CD4-positive, alpha-beta T cell treated with Interleukin-6 at 100 ng/mL for 8 hours (primary cell): ENCODE data around the gene SHD.
"Not testable (repeated sequence)": the region's sequence is repeated elsewhere in the genome, so short reads cannot be mapped to it uniquely, and the experiment has no call there.

Source experiments
- DNase-seq: peaks from one replicate; pipeline ENCODE4 v3.0.0-alpha.2; 2020; ENCODE audit warnings: mixed read lengths, low spot score

Gene SHD, protein sequence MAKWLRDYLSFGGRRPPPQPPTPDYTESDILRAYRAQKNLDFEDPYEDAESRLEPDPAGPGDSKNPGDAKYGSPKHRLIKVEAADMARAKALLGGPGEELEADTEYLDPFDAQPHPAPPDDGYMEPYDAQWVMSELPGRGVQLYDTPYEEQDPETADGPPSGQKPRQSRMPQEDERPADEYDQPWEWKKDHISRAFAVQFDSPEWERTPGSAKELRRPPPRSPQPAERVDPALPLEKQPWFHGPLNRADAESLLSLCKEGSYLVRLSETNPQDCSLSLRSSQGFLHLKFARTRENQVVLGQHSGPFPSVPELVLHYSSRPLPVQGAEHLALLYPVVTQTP

DNA sequence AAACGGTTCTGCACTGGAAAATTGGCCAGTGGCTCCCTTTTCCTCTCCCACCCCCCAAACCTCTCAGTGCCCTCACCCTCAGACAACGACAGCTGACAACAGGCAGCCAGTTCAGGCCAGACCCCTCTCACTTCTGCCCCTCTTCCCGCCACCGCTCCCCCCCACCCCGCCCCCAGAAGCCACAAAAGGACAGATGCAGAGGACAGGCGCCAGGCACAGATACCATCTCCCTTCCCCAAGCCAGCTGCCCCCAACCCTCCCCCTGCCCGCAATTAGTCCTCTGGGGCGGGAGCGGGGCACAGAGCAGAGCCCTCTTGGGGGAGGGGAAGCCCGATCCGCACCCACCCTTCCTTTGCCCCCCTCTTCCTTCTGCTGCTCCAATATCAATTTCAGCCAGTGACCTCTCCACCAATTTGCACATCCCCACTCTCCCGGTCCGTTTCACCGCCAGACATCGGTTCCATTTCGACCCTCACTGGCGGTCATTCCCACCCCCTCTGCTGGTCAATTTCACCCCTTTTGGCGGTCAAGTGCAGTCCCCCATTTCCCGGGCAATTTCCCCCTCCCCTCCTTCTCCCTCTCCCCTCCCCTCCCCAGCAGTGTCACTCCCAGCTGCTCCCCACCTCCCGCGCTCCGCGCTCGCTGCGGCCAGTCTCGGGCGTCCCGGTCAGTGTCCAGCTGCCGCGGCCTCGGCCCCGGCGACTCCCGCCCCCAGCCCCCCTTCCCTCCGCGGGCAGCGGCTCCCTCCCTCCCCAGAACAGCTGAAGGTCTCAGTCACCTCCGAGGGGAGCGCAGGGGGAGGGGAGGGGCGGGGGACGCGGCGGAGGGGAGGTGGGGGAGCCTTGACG, at the start of gene SHD:
TSS of gene SHD (plus strand) at position 848 of the 848 bp plus-strand sequence. CDS start 798 bp downstream, outside the sequence.
- no peak for DNase-seq

DNA sequence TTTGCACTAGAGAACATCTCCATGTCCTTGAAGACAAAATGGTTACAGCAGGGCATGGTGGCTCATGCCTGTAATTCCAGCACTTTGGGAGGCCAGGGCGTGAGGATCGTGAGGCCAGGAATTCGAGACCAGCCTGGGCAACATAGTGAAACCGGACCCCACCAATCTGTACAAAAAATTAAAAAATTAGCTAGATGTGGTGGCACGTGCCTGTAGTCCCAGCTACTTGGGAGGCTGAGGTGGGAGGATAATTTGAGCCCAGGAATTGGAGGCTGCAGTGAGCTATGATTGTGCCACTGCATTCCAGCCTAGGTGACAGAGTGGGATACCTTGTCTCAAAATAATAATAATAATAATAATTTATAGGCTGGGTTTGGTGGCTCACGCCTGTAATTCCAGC, 48.8 kb upstream of the SHD start:
- not testable (repeated sequence) for DNase-seq

DNA sequence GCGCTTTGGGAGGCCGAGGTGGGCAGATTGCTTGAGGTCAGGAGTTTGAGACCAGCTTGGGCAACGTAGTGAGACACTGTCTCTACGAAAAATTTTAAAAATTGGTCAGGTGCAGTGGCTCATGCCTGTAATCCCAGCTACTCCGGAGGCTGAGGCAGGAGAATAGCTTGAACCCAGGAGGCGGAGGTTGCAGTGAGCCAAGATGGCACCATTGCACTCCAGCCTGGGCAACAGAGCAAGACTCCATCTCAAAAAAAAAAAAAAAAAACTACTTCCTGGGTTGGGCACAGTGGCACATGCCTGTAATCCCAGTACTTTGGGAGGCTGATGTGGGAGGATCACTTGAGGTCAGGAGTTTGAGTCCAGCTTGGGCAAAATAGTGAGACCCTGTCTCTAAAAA, 47.5 kb upstream of the SHD start:
- DNase-seq: not testable (repeated sequence)

DNA sequence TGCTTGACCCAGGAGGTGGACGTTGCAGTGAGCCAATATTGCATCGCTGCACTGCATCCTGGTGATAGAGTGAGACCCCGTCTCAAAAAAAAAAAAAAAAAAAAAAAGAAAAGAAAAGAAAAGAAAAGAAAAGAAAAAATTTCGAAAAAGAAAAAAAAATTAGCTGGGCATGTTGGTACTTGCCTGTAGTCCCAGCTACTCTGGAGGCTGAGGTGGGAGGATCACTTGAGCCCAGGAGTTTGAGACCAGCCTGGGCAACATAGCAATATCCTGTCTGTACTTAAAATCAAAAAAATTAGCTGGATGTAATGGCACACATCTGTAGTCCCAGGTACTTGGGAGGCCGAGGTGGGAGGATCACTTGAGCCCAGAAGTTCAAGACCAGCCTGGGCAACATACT, 46.9 kb upstream of the SHD start:
- DNase-seq: not testable (repeated sequence)

DNA sequence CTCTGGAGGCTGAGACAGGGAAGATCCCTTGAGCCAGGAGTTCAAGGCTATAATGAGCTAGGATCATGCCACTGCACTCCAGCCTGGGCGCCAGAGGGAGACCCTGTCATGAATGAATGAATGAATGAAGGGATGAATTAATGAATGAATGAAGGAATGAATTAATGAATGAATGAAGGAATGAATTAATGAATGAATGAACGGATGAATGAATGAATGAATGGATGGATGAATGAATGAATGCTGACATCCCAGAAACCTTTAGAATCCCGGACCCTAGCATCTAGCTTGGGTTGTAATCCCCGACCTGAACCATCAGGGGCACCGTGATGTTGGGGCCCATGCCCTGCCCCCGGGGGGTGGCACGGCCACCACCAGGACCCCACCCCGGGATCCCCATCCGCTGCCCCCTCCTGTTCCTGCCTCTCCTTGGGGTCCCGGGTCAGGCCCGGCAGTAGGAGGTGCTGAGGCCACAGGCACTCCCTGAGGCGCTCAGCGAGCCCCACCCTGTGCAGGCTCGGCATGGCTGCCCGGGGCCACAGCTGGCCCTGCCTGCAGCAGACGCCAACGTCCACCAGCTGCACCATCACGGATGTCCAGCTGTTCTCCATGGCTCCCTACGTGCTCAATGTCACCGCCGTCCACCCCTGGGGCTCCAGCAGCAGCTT, 46.3 kb upstream of the SHD start:
- no peak for DNase-seq

DNA sequence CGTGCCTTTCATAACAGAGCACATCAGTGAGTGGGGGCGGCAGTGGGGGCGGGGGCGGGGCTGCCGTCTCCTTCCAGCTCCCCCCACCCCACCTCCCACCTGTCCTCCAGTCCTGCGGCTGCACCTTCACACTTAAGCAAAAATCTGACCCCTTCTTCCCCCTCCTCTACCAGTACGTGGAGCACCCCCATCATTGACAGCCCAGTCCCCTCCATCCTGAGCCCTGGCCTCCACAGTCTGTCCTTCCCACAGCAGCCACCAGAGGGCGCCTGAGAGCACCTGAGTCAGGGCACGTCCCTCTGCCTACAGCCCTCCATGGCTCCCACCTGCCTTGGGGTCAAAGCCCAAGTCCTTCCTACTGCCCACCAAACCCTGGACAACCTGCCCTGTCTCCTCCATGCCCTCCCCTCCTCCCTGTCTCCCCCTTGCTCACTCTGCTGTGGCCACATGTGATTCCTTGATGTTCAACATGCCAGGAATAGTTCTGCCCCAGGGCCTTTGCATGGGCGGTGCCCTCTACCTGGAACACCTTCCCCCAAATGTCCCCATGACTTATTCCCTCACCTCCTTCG, 45.7 kb upstream of the SHD start:
- DNase-seq: peak; percentile 39

DNA sequence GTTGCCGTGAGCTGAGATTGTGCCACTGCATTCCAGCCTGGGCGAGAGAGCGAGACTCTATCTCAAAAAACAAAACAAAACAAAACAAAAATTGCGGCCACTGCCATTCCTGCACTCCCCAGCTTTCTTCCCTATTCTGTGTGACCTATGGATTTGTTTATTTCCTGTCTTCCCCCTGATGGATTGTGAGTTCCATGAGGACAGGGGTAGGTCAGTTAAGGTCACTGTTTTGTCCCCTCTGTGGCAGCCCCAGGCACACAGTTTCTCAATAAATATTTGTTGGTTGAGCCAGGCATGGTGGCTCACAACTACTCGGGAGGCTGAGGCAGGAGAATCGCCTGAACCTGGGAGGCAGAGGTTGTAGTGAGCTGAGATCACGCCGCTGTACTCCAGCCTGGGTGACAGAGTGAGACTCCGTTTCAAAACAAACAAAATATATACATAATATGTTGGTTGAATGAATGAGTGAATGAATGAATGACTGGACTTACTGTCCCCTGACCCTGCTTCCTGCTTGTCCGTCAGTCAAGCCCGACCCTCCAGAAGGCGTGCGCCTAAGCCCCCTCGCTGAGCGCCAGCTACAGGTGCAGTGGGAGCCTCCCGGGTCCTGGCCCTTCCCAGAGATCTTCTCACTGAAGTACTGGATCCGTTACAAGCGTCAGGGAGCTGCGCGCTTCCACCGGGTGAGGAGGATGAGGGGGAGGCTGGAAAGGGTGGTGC, 44.8 kb upstream of the SHD start:
- DNase-seq: no peak

DNA sequence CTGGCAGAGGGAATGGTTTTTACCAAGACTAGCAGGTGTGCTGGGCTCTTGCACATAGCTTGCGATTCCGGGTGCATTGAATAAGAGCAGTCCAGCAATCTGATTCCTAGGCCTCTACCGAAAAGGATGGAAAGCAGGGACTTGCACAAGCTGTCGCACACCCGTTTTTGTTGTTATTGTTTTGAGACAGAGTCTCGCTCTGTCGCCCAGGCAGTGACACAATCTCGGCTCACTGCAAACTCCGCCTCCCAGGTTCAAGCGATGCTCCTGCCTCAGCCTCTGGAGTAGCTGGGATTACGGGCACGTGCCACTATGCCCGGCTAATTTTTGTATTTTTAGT, 44.2 kb upstream of the SHD start:
- no peak for DNase-seq

DNA sequence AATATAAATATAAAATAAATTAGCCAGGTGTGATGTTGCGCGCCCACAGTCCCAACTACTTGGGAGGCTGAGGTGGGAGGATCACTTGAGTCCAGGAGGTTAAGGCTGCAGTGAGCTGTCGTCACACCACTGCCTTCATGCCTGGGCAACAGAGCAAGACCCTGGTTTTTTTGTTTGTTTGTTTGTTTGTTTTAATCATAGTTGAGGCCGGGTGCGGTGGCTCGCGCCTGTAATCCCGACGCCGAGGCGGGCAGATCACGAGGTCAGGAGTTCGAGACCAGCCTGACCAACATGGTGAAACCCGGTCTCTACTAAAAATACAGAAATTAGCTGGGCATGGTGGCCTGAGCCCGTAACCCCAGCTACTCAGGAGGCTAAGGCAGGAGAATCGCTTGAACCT, 41.6 kb upstream of the SHD start:
- not testable (repeated sequence) for DNase-seq

DNA sequence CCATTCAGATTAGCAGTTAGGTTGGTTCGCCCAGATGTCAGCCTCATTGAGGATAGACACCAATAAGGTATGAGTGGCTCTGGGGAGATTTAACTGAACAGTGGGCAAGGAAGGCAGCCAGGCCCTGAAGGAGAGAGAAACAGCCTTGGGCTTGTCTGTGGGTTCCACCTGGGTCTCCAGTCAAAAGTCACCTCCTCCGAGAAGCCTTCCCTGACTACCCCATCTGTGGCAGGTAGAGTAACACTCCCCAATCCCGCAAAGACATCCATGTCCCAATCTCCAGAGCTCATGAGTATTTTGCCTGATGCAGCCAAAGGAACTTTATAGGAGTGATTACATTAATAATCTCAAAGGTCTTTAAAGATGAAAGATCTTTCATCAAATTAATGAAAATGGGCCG, 40.2 kb upstream of the SHD start:
- no peak for DNase-seq

DNA sequence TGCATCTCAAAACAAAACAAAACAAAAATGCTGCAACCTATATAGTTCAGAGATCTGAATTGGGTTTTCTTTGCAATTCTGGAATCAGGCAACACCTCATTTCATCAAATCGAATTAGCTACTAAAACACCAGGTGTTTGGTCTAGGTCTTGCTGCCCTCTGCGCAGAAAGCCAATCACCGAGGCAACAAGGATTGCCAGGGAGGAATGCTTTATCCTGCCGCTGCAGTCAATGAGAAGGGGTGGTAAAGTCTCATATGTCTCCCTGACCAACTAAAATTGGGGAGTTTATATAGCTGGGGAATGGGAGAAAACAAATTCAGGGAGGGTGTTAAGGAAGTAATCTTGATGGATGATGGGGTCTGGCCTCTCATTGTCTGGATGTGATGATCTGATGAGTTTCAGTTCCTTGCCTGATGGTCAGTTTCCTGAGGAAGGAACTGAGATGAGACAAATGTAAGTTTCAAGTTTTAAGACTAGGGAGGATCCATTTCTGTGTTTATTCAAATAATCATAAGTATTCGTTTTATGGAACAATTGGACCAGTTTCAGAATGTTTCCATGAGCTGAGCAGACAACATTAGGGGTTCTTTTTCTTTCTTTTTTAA, 37.1 kb upstream of the SHD start:
- DNase-seq: no peak

DNA sequence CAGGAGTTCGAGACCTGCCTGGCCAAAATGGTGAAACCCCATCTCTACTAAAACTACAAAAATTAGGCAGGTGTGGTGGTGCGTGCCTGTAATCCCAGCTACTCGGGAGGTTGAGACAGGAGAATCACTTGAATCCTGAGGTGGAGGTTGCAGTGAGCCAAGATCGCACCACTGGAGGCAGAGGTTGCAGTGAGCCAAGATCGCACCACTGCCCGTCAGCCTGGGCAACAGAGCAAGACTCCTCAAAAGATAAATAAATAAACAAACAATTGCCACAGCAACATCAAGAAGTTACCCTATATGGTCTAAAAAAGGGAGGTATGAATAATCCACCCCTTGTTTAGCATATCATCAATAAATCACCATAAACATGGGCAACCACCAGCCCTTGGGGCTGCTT, 33.1 kb upstream of the SHD start:
- DNase-seq: not testable (repeated sequence)

DNA sequence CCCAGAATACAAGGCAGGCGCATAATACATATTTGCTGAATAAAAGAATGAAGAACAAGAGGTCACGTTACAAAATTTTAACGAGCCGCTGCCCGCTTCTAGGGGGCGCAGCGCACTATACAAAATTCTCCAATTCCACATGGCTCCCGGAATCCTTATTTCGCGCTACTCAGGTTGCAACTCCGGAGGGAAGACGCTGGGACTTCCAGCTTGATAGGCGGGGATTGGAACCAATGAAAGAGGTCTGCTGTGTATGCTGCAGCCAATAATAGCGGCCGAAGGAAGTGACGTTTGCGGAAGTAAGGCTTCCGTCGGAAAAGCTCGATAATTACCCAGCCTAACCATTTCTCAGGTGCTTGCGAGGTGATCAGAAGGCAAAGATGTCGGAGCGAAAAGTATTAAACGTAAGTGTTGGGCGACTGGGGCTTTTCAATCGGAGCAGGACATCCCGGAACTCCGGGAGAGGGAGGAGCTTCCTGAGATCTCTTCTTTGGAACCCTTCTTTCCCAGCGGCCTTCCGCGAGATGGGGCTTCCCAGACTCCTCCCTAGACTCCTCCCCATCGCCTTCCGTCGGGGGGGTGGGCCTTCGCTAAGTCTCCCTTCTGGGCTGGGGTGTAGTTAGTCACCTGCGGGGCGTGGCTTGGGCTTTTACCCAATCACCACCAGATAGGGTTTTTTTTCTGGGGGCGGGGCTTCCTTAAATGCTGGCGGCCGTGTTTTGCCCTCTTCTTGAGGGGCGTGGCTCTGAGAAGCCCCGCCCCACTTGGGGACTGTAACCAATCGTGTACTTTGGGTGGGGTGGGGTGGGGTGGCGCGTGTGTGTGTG, 32.1 kb upstream of the SHD start, which contains the start of gene YJU2:
TSS of gene YJU2 (plus strand) at position 314 of the 827 bp plus-strand sequence. CDS start at position 381, 67 bp downstream.
- DNase-seq: peak; percentile 99

DNA sequence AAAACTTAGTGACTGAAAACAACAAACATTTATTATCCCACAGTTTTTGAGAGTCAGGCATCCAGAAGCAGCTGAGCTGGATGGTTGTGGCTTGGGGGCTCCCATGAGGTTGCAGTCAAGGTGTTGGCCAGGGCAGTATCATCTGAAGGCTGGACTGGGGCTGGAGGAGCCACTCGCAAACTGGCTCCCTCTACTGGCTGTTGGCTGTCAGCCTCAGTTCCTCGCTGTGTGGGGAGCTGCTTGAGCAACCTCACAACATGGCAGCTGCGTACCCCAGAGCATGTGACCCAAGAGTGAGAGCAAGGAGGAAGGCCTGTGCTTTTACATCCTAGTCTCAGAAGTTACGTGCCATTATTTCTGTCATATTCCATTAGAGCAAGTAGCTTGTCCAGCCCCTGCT, 22.5 kb upstream of the SHD start:
- no peak for DNase-seq

DNA sequence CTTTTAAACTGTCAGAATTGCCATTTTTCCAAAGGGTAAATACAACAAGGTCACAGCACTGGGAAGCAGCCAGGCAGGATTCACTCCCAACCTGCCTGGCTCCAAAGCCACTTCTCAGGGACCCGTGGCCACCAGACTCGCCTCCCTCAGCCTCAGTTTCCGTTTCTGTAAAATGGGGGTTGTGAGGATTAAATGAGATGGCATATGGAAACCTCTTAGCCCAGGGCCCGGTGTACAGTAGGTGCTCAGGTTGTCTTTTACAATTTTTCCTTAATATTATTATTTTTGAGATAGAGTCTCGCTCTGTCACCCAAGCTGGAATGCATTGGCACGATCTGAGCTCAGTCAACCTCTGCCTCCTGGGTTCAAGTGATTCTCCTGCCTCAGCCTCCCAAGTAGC, 22.0 kb upstream of the SHD start:
- no peak for DNase-seq

DNA sequence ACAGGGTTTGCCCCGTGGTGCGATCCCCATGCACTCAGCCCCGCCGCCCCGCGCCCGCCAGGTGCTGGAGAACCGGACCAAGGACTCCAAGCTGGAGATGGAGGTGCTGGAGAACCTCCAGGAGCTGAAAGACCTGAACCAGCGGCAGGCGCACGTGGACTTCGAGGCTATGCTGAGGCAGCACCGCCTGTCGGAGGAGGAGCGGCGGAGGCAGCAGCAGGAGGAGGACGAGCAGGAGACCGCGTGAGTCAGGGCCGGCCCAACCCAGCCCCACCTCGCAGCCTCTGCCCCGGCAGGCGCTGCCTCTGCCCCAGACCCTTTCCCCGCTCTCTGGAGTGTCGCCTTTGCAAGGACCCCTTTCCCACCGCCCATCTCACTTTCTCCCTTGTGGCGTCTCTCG, 20.9 kb upstream of the SHD start:
- DNase-seq: no peak

DNA sequence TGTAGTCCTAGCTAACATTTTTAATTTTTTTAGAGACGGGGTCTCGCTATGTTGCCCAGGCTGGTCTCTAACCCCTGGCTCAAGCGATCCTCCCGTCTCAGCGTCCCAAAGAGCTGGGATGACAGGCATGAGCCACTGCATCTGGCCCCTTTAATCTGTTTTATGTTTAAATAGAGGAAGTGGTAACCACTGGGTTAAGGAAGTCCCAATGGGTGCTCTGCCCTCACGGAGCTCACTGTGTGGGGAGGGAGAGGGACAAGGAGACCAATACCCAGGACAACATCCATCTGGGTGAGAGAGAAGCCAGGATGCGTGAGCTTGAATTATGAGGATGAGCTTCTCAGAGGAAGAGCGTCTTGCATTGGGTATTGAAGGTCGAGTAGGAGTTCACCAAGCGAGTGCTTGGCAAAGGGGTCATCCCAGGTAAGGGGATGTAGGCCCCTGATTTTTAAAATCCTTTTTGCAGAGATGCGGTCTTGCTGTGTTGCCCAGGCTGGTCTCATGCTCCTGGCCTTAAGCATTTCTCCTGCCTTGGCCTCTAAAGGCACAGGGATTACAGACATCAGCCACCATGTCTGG, 18.4 kb upstream of the SHD start:
- DNase-seq: no peak

DNA sequence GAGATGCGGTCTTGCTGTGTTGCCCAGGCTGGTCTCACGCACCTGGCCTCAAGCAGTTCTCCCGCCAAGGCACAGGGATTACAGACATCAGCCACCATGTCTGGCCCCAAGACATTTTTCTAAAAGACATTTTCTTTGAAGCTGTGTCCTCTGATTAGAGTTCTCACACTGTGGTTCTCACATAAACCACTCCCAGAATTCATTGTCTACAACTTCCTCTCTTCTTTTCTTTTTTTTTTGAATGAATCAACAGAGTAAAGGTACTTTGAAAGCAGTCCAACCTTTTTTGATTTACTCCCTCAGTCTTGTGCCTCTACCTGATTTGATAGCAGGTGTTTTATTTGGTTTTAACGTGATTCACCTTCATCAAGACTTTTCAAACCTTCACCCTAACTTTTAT, 14.3 kb upstream of the SHD start:
- DNase-seq: peak; percentile 8

DNA sequence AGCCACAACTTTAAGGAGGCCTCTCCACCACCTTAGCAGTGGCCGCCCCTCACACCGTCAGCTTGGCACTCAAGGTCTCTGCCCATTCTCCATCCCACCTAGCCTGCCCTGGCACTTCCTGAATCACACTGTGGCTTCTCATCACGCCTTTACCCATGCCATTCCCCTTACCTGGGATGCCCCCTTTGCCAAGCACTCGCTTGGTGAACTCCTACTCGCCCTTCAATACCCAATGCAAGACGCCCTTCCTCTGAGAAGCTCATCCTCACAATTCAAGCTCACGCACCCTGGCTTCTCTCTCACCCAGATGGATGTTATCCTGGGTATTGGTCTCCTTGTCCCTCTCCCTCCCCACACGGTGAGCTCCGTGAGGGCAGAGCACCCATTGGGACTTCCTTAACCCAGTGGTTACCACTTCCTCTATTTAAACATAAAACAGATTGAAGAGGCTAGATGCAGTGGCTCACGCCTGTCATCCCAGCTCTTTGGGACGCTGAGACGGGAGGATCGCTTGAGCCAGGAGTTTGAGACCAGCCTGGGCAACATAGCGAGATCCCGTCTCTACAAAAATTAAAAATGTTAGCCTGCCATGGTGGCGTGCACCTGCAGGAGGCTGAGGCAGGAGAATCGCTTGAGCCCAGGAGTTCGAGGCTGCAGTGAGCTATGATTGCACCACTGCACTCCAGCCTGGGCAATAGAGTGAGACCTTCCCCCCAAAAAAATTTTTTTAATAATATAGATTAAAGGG, 12.6 kb upstream of the SHD start:
- DNase-seq: no peak
